Endothelial cell of umbilical vein (primary cell): ENCODE data around the gene CC2D2B. TPM values are rescaled to one million over a fixed set of nuclear protein-coding genes. Genes with fewer than 3 reads are reported as not detected.

Source experiments
- Bru-seq: library from RNA; stranded (reverse); fragments of 400-500 nt; gene quantifications from one replicate; lab custom pipeline; 2021; lab: Mats Ljungman, UMichigan
- BruChase-seq, 2 experiments: library from RNA; stranded (reverse); fragments of 400-500 nt; gene quantifications; one replicate each; lab custom pipeline; 2021; lab: Mats Ljungman, UMichigan
- BruUV-seq: library from RNA; stranded (reverse); fragments of 400-500 nt; replicated peaks from 2 replicates; lab custom pipeline; 2021; lab: Mats Ljungman, UMichigan
- CTCF ChIA-PET: fragments of 300-600, 350-600 bp; sonication (Branson Sonifier 250); formaldehyde crosslinking; loops from one replicate; lab custom pipeline; 2021; ENCODE audit warnings: antibody characterized with exemption, inconsistent platforms; lab: Charles Lee
- POLR2A ChIA-PET: fragments of 300-600, 350-600 bp; sonication (Branson Sonifier 250); formaldehyde crosslinking; loops from one replicate; lab custom pipeline; 2021; ENCODE audit warnings: antibody characterized with exemption, inconsistent platforms; lab: Charles Lee
- DNase-seq: peaks from one replicate; pipeline ENCODE4 v3.0.0-alpha.2; 2011; ENCODE audit warnings: low read depth, low spot score
- FAIRE-seq: peaks from 2 replicates; lab custom pipeline; 2011; peaks lifted over from hg19 to GRCh38; lab: Jason Lieb, UNC
- H2AFZ ChIP-seq: 2 replicates; pipeline ENCODE4 v1.6.0; 2012; ENCODE audit warnings: low read depth, low read length, control low read depth, inconsistent platforms
- H3K27ac ChIP-seq: 2 replicates; pipeline ENCODE4 v1.5.1; 2011; ENCODE audit warnings: low read depth, mild to moderate bottlenecking, control low read depth, low read length, moderate library complexity; ENCODE audit not compliant: insufficient read depth
- H3K27me3 ChIP-seq, 2 experiments: 2 replicates each; pipeline versions ENCODE4 v1.6.0 to v1.6.1; 2011; ENCODE audit warnings: low read length in 2 of 2, mixed read lengths in 1 of 2; ENCODE audit not compliant: control insufficient read depth in 2 of 2, insufficient read depth in 2 of 2
- H3K36me3 ChIP-seq, 2 experiments: 2 replicates in 1 of 2; 3 replicates in 1 of 2; pipeline ENCODE4 v1.5.1; 2011; ENCODE audit warnings: low read length in 2 of 2, mild to moderate bottlenecking in 1 of 2, moderate library complexity in 1 of 2; ENCODE audit not compliant: control insufficient read depth in 2 of 2, insufficient read depth in 2 of 2; ENCODE audit errors: extremely low read depth in 1 of 2
- H3K4me1 ChIP-seq: 3 replicates; pipeline ENCODE4 v1.5.1; 2011; ENCODE audit warnings: mild to moderate bottlenecking, low read length; ENCODE audit not compliant: control insufficient read depth, insufficient read depth; ENCODE audit errors: extremely low read depth
- H3K4me2 ChIP-seq: 2 replicates; pipeline ENCODE4 v1.6.1; 2011; ENCODE audit warnings: low read length, control low read depth, mixed read lengths; ENCODE audit not compliant: insufficient read depth
- H3K4me3 ChIP-seq, 3 experiments: fragments of 200-600 bp in 1 of 3; sonication (generic), shearing (Covaris generic) in 1 of 3; replicated peaks in 1 of 3; 2 replicates each; pipeline ENCODE4 v1.5.1; 2011 to 2016; ENCODE audit warnings: control low read depth in 3 of 3, low read length in 3 of 3, mild to moderate bottlenecking in 2 of 3, inconsistent platforms in 1 of 3, low read depth in 1 of 3, moderate library complexity in 1 of 3; ENCODE audit not compliant: insufficient read depth in 1 of 3
- H3K79me2 ChIP-seq: 2 replicates; pipeline ENCODE4 v1.6.0; 2012; ENCODE audit warnings: low read length, inconsistent platforms; ENCODE audit not compliant: control insufficient read depth, insufficient read depth
- H3K9ac ChIP-seq: replicated peaks from 2 replicates; pipeline ENCODE3; 2011; ENCODE audit warnings: low read length, control low read depth; ENCODE audit not compliant: insufficient read depth; ENCODE audit errors: extremely low read depth
- H3K9me1 ChIP-seq: replicated peaks from 3 replicates; pipeline ENCODE4 v1.6.0; 2011; ENCODE audit warnings: mild to moderate bottlenecking, low read length; ENCODE audit not compliant: control insufficient read depth, insufficient read depth; ENCODE audit errors: extremely low read depth
- H3K9me3 ChIP-seq: replicated peaks from 2 replicates; pipeline ENCODE4 v1.5.1; 2012; ENCODE audit warnings: low read length, inconsistent platforms; ENCODE audit not compliant: control insufficient read depth, insufficient read depth
- H4K20me1 ChIP-seq: replicated peaks from 2 replicates; pipeline ENCODE3; 2011; ENCODE audit warnings: mild to moderate bottlenecking, low read length; ENCODE audit not compliant: control insufficient read depth, insufficient read depth; ENCODE audit errors: extremely low read depth
- EZH2 ChIP-seq: IDR thresholded peaks from 2 replicates; pipeline ENCODE4 v1.6.1; 2012; ENCODE audit warnings: borderline replicate concordance, low read depth, mild to moderate bottlenecking, moderate library complexity, low read length, inconsistent platforms; ENCODE audit not compliant: severe bottlenecking
- FOS ChIP-seq: IDR thresholded peaks from 2 replicates; pipeline ENCODE4 v1.6.1; 2011; ENCODE audit warnings: mild to moderate bottlenecking, low read length, moderate library complexity, borderline replicate concordance; ENCODE audit not compliant: insufficient read depth
- GATA2 ChIP-seq: IDR thresholded peaks from 2 replicates; pipeline ENCODE4 v1.7.0; 2011; ENCODE audit warnings: low read depth, mild to moderate bottlenecking, moderate library complexity, mixed read lengths, low read length; ENCODE audit not compliant: insufficient read length, insufficient read depth
- JUN ChIP-seq: IDR thresholded peaks from 2 replicates; pipeline ENCODE4 v1.6.1; 2011; ENCODE audit warnings: borderline replicate concordance, low read depth; ENCODE audit not compliant: insufficient read length, insufficient read depth
- MAX ChIP-seq: IDR thresholded peaks from 2 replicates; pipeline ENCODE4 v1.6.1; 2011; ENCODE audit not compliant: insufficient read depth, insufficient read length
- MYC ChIP-seq: IDR thresholded peaks from one replicate; pipeline ENCODE4 v1.6.1; 2011; ENCODE audit warnings: mild to moderate bottlenecking, low read depth, low read length
- POLR2A ChIP-seq: IDR thresholded peaks from 2 replicates; pipeline ENCODE4 v1.6.1; 2012; ENCODE audit warnings: low read depth, mild to moderate bottlenecking, control low read depth, low read length
- POLR2AphosphoS5 ChIP-seq: IDR thresholded peaks from 2 replicates; pipeline ENCODE4 v1.6.1; 2012; ENCODE audit warnings: low read depth, mild to moderate bottlenecking, control low read depth, low read length, moderate library complexity; ENCODE audit not compliant: insufficient read depth
- dilution Hi-C: fragments of 300-500 bp; cut with MboI; formaldehyde crosslinking; loops from one replicate; pipeline ENCODE4 v1.15.0; 2019; ENCODE audit warnings: low sequenced_read_pairs; ENCODE audit not compliant: extremely low pct_ligation_motif_present
- intact Hi-C: fragments of 100-400 bp; cut with micrococcal nuclease; formaldehyde crosslinking; loops from one replicate; pipeline ENCODE4 v1.10.0; 2022
- long read RNA-seq: library from polyadenylated mRNA; stranded (forward); transcript quantifications from one replicate; pipeline ENCODE4 v2.0.0, GENCODE V29; 2021
- polyA minus RNA-seq, 3 experiments: library from RNA; depleted of rRNA, polyadenylated mRNA; stranded (reverse); fragments of >200 nt; gene quantifications; 1 replicate in 1 of 3; 2 replicates in 2 of 3; pipeline ENCODE4 v1.2.3, GENCODE V29; 2011
- polyA plus RNA-seq, 4 experiments: library from polyadenylated mRNA; depleted of rRNA in 3 of 4; stranded (reverse) in 3 of 4; unstranded in 1 of 4; fragments of >200 nt; gene quantifications; 2 replicates each; pipeline versions ENCODE4 v1.2.1 to v1.2.3, GENCODE V29; 2011 to 2012; ENCODE audit warnings: missing spikeins in 1 of 4
- total RNA-seq: library from RNA; stranded (reverse); gene quantifications from 2 replicates; pipeline ENCODE4 v1.2.3, GENCODE V29; 2021
- TF ChIP-seq, protein P1 (sequence below), 2 donors: IDR thresholded peaks; 1 replicate in 1 of 2; 2 replicates in 1 of 2; pipeline ENCODE4 v1.5.1; 2011; ENCODE audit warnings: low read length in 2 of 2, mild to moderate bottlenecking in 2 of 2, moderate library complexity in 2 of 2, control low read depth in 1 of 2, inconsistent platforms in 1 of 2, low read depth in 1 of 2; ENCODE audit not compliant: insufficient read depth in 1 of 2; ENCODE audit errors: extremely low read depth in 1 of 2

CC2D2B gene
- total RNA-seq (0.53 and 1.2 TPM in 2 replicates), polyA plus RNA-seq (0.03 and 0.21 TPM in 2 replicates), polyA minus RNA-seq (0.21 and 0.49 TPM in 2 replicates), Bru-seq, nascent RNA (percentile 29 among the genes with signal in this experiment), BruChase-seq, experiment 1, labeled RNA remaining after a 6-hour chase (percentile 24 among the genes with signal in this experiment), BruChase-seq, experiment 2, labeled RNA remaining after a 2-hour chase (percentile 34 among the genes with signal in this experiment)
- 0.04 and 0.06 TPM in 2 replicates for polyA plus RNA-seq (2011; cell fraction: cytosol; rRNA removed)
- polyA plus RNA-seq (2011; cell fraction: nucleus; rRNA removed): 0.57 and 0.60 TPM in 2 replicates
- 0.13 TPM in 1 of 2 replicates, not detected in the other for polyA plus RNA-seq (2012)
- polyA minus RNA-seq (2011; cell fraction: cytosol; rRNA and poly(A)+ RNA removed): not detected
- polyA minus RNA-seq (2011; cell fraction: nucleus; rRNA and poly(A)+ RNA removed): 1.0 and 1.1 TPM in 2 replicates
- long read RNA-seq, partial matches to known transcripts: 0 of 1 reads
- long read RNA-seq, other reads (novel, unspliced or antisense): 1 of 1 reads

- Histone ChIP-seq H4K20me1 (no peaks in the 10 kb centered on the region), H3K79me2 (no peaks in the 10 kb centered on the region), H3K9me1 (no peaks in the 10 kb centered on the region), H3K9me3 (no peaks in the 10 kb centered on the region), H3K27me3 (peaks cover 0 to 1% of the 10 kb centered on the region in 2 experiments), H3K4me1 (peaks cover 4% of the 10 kb centered on the region), H3K9ac (peak within 1 kb of the TSS; percentile 37), H3K27ac (peak within 1 kb of the TSS; percentile 16), H3K4me2 (peak within 1 kb of the TSS; percentile 94), H2AFZ (peak within 1 kb of the TSS; percentile 59), H3K36me3 (no peaks in the 10 kb centered on the region), H3K4me3 (peak within 1 kb of the TSS; percentile 15 to 80 (median 68))
- dilution Hi-C loops (no loop called here), intact Hi-C loops (loop anchor here (1.0 to 5.0 kb wide), 5 partner anchors 135 to 385 kb away; partner anchors contain the start of genes CCNJ and ZNF518A)
- BruUV-seq: no TSS peak
- ChIA-PET POLR2A (interaction anchor here (0.6 to 0.8 kb wide), 2 partner anchors 66 to 222 kb away, joined by 3 read pairs; partner anchors contain the start of gene ZNF518A), CTCF (interaction anchor here (0.7 to 2.2 kb wide), 13 partner anchors 9 to 427 kb away, joined by 3 to 26 read pairs (median 5); partner anchors contain the start of genes TCTN3 and ZNF518A)
- TF ChIP-seq GATA2 (no peak), EZH2 (no peak), POLR2AphosphoS5 (no peak), JUN (no peak), MAX (peak; percentile 5), FOS (no peak), MYC (no peak), POLR2A (peak; percentile 77)
- TF ChIP-seq, protein P1, sequence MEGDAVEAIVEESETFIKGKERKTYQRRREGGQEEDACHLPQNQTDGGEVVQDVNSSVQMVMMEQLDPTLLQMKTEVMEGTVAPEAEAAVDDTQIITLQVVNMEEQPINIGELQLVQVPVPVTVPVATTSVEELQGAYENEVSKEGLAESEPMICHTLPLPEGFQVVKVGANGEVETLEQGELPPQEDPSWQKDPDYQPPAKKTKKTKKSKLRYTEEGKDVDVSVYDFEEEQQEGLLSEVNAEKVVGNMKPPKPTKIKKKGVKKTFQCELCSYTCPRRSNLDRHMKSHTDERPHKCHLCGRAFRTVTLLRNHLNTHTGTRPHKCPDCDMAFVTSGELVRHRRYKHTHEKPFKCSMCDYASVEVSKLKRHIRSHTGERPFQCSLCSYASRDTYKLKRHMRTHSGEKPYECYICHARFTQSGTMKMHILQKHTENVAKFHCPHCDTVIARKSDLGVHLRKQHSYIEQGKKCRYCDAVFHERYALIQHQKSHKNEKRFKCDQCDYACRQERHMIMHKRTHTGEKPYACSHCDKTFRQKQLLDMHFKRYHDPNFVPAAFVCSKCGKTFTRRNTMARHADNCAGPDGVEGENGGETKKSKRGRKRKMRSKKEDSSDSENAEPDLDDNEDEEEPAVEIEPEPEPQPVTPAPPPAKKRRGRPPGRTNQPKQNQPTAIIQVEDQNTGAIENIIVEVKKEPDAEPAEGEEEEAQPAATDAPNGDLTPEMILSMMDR (IDR thresholded peaks at IDR 0.05; ENCODE audit: extremely low read depth in 1 of 2, insufficient read depth in 1 of 2, low read depth in 1 of 2, low read length in 2 of 2): peak; percentile 22
- FAIRE-seq: peak; percentile 93
- peak; percentile 89 for DNase-seq
Measured at GRCh38 chr10:95907456-95908253, at the start of gene CC2D2B. TSS of gene CC2D2B (plus strand) at chr10:95907975. CDS start at chr10:95911324, 3,349 bp downstream.
